SK-N-MC (cell line): Measurements from ENCODE around the gene ZNF804B.

Source experiments
- EZH2 ChIP-seq: fragments of 200-600 bp; sonication (generic); IDR thresholded peaks from one replicate; pipeline ENCODE4 v1.6.1; 2017; ENCODE audit warnings: antibody characterized with exemption
- FOXP2 ChIP-seq: optimal IDR thresholded peaks from 2 replicates; pipeline ENCODE3; 2011; ENCODE audit warnings: mild to moderate bottlenecking, moderate library complexity; ENCODE audit not compliant: insufficient read depth; ENCODE audit errors: extremely low read length, control extremely low read depth

GRCh38 chr7:89160107-89160506 is 400.6 kb downstream of the ZNF804B start:
- no peak for TF ChIP-seq EZH2
- no peak for TF ChIP-seq FOXP2
